K562 (cell line): ENCODE data around the gene FAM43B.

ENCODE experiments used
- POLR2A ChIP-seq: fragments of 450-650 bp; conservative IDR thresholded peaks from 2 replicates; pipeline ENCODE4 v1.6.1; 2016
- ZBED1 ChIP-seq: IDR thresholded peaks from 2 replicates; pipeline ENCODE4 v1.6.1; 2014

DNA sequence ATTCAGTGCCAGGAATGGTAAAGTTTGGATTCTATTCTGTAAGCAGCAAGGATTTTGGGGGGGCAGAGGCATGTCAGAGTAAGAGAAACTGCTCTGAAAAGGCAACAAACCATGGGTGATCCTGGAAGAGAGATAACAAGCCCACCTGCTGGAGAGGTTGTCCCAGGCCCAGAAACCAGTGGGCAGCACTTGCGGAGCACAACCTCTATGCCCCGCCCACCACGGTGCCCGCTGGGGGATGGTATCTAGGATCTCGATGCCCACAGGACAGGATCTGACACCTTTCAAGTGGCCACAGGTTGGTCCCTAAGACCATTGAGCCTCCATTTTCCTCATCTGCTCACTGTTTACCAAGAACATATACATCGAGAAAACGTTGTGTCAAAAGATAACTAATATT, 24.2 kb upstream of the FAM43B start:
- TF ChIP-seq ZBED1: no peak
- no peak for TF ChIP-seq POLR2A
